Activated naive CD8-positive, alpha-beta T cell treated with anti-CD3 and anti-CD28 coated beads, Interleukin-2, amount 10 ng/mL, durations not matched to agents 7 days and 5 days (primary cell): Measurements from ENCODE around the gene ERBB4. TPM values are rescaled to one million over a fixed set of nuclear protein-coding genes. Genes with fewer than 3 reads are reported as not detected.

ENCODE experiments used
- ATAC-seq: fragments of 150-1000 bp; cut with Tn5 transposase; one replicate; pipeline ENCODE4 v1.10.0; 2021; ENCODE audit warnings: low read depth, moderate library complexity
- POLR2A ChIA-PET: fragments of 350-600 bp; sonication (Branson Sonifier 250); formaldehyde crosslinking; loops from one replicate; lab custom pipeline; 2021; ENCODE audit warnings: antibody characterized with exemption; lab: Charles Lee
- DNase-seq: peaks from one replicate; pipeline ENCODE4 v3.0.0; 2021
- H3K27ac Mint-ChIP-seq: one replicate; pipeline ENCODE4 v1.8.0; 2022; ENCODE audit warnings: mild to moderate bottlenecking, mixed read lengths
- H3K27me3 Mint-ChIP-seq: one replicate; pipeline ENCODE4 v1.8.0; 2022; ENCODE audit warnings: mild to moderate bottlenecking, moderate library complexity, mixed read lengths
- H3K36me3 Mint-ChIP-seq: one replicate; pipeline ENCODE4 v1.8.0; 2021; ENCODE audit warnings: mild to moderate bottlenecking, mixed read lengths
- H3K4me1 Mint-ChIP-seq: one replicate; pipeline ENCODE4 v1.8.0; 2021; ENCODE audit warnings: mixed read lengths
- H3K4me3 Mint-ChIP-seq: one replicate; pipeline ENCODE4 v1.8.0; 2022; ENCODE audit warnings: mild to moderate bottlenecking, moderate library complexity, mixed read lengths
- H3K9me3 Mint-ChIP-seq: one replicate; pipeline ENCODE4 v1.8.0; 2021; ENCODE audit warnings: mixed read lengths
- total RNA-seq, 2 experiments: library from RNA; stranded (reverse); gene quantifications; one replicate each; pipeline ENCODE4 v1.2.3, GENCODE V29; 2021

Gene ERBB4
- total RNA-seq, 2 experiments from 2014 or later, result not detected

DNA sequence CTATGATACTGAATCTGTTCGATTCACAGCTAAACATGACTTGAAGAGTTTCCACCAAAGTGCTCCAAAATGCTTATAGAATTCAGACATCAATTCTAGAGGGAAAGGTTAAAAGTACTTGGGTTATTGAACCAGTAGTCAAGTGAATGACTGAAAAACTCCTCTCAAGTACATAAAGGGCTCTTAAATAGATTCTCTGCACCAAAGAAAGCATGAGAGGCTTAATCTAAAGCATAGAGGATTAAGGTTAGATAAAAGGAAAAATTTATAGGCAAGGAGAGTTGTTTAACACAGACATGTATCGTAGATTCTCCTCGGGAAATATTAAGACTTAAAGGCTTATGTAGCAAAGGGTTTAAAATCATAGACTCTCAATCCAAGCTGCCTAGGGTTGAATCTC lies 701.4 kb downstream of the ERBB4 start:
- no peak overlapping the region for H3K27ac Mint-ChIP-seq
- DNase-seq, result no peak
- no peak overlapping the region for H3K4me3 Mint-ChIP-seq
- H3K4me1 Mint-ChIP-seq, result no peaks in the 10 kb centered on the region
- POLR2A ChIA-PET, result no interaction called here
- H3K27me3 Mint-ChIP-seq, result no peaks in the 10 kb centered on the region
- no peaks in the 10 kb centered on the region for H3K9me3 Mint-ChIP-seq
- no peaks in the 10 kb centered on the region for H3K36me3 Mint-ChIP-seq
- no peak for ATAC-seq

DNA sequence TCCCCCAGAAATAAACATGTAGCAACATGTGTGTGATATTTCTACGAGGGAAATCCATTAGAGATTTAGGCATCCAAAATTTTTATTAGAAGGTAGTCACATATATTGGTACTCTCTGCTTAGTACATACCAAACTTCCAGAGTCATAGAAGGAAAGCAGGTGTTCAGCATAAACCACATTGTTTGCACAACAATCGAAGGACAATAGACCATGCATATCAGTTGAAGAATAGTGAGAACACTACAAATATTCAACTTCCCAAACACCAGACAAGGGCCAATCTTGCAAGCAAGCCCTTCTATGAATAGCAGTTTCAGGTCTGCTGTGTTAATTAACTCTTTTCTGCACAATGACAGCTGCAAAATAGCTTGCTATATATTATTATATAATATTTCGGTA lies 702.2 kb downstream of the ERBB4 start:
- POLR2A ChIA-PET, result no interaction called here
- no peak overlapping the region for H3K27ac Mint-ChIP-seq
- H3K36me3 Mint-ChIP-seq, result no peaks in the 10 kb centered on the region
- DNase-seq, result no peak
- H3K4me1 Mint-ChIP-seq, result no peaks in the 10 kb centered on the region
- no peak overlapping the region for H3K4me3 Mint-ChIP-seq
- ATAC-seq, result no peak
- H3K27me3 Mint-ChIP-seq, result no peaks in the 10 kb centered on the region
- no peaks in the 10 kb centered on the region for H3K9me3 Mint-ChIP-seq

DNA sequence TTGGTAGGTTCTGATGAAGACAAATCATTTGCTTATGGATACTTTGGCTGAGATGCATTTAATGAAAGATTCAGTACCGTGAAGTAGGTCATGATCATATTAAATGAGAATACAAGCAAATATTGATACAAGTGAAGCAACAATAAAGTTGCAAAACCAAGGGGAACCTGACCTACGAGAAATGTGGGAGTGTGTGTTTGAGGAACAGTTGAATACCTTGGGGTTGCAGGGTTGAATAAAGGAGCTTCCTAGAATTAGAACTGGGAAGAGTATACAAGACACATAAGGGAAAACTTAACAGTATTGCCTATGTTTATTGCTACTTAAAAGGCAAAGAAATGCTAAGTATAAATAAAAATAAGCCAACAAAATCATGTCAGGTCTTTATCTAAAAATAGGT lies 702.9 kb downstream of the ERBB4 start:
- no peak for ATAC-seq
- H3K27ac Mint-ChIP-seq, result no peak overlapping the region
- POLR2A ChIA-PET, result no interaction called here
- H3K9me3 Mint-ChIP-seq, result no peaks in the 10 kb centered on the region
- no peaks in the 10 kb centered on the region for H3K36me3 Mint-ChIP-seq
- H3K27me3 Mint-ChIP-seq, result no peaks in the 10 kb centered on the region
- no peak overlapping the region for H3K4me3 Mint-ChIP-seq
- no peaks in the 10 kb centered on the region for H3K4me1 Mint-ChIP-seq
- DNase-seq, result no peak

DNA sequence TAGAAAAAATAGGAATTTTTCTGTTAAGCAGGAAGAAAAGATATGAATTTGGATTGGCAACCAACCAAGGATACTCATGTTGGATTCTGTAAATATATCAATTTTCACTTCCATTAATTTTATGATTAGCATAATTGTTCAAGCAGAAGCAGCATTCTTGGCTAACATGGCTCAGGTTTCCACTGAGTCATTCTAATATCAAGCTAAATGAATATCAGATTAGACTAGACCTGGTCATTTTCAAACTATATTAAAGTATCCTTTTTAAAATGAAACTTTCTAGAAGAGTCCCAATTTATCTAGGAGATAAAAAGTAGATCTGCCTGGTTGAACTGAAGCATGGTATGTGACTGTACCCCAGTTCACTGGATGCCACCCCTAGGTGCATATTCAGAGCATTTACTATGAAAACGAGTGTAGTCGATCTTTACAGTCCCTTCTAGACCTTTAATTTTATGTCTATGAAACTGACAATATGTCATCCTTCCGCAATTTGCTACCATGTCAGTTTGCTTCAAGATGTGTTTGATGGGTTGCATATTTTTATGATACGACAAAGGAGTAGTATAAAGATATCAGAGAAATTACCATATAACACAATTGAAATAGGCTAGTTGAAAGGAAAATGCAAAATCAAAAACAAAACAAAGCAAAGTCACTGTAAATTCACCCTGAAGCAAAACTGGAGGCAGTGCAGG lies 704.9 kb downstream of the ERBB4 start:
- ATAC-seq (no peak), DNase-seq (no peak)
- no peaks in the 10 kb centered on the region for H3K27me3 Mint-ChIP-seq
- POLR2A ChIA-PET, result no interaction called here
- no peak overlapping the region for H3K27ac Mint-ChIP-seq
- no peaks in the 10 kb centered on the region for H3K9me3 Mint-ChIP-seq
- H3K36me3 Mint-ChIP-seq, result no peaks in the 10 kb centered on the region
- H3K4me3 Mint-ChIP-seq, result no peak overlapping the region
- no peaks in the 10 kb centered on the region for H3K4me1 Mint-ChIP-seq

- POLR2A ChIA-PET, result no interaction called here
- H3K4me3 Mint-ChIP-seq, result no peak overlapping the region
- no peaks in the 10 kb centered on the region for H3K4me1 Mint-ChIP-seq
- H3K27ac Mint-ChIP-seq, result no peak overlapping the region
- no peaks in the 10 kb centered on the region for H3K27me3 Mint-ChIP-seq
- DNase-seq (no peak), ATAC-seq (no peak)
- no peaks in the 10 kb centered on the region for H3K36me3 Mint-ChIP-seq
- no peaks in the 10 kb centered on the region for H3K9me3 Mint-ChIP-seq
Measured at GRCh38 chr2:211829725-211830124, 708.9 kb downstream of the ERBB4 start.

- Mint-ChIP-seq H3K27ac (no peak overlapping the region), H3K4me3 (no peak overlapping the region), H3K36me3 (no peaks in the 10 kb centered on the region), H3K27me3 (no peaks in the 10 kb centered on the region), H3K4me1 (no peaks in the 10 kb centered on the region), H3K9me3 (no peaks in the 10 kb centered on the region)
- ATAC-seq (no peak), DNase-seq (no peak)
- POLR2A ChIA-PET, result no interaction called here
Measured at GRCh38 chr2:211823886-211824479, 714.6 kb downstream of the ERBB4 start.

GRCh38 chr2:211822686-211823335 lies 715.8 kb downstream of the ERBB4 start:
- ATAC-seq (no peak), DNase-seq (no peak)
- no peaks in the 10 kb centered on the region for H3K27me3 Mint-ChIP-seq
- H3K9me3 Mint-ChIP-seq, result no peaks in the 10 kb centered on the region
- H3K4me3 Mint-ChIP-seq, result no peak overlapping the region
- H3K27ac Mint-ChIP-seq, result no peak overlapping the region
- no peaks in the 10 kb centered on the region for H3K4me1 Mint-ChIP-seq
- POLR2A ChIA-PET, result no interaction called here
- H3K36me3 Mint-ChIP-seq, result no peaks in the 10 kb centered on the region

DNA sequence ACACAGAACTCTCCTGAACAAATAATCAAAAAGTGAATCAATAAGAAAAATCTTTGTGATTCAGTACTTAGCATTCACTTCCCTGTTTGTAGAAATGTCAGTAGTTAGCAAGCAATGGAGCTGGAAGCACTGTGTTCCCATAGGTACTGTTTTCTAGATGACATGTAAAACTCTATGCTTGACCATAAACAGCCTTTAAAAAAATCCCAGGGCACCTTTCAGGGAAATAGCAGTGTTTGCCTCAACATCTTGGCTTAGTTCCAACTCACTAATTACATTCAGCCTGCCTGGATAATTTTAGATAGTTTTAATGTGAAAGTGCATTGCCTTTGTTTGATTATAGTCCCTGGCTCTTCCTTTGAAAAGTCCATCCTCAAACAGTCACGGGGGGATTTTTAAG lies 721.8 kb downstream of the ERBB4 start:
- no peaks in the 10 kb centered on the region for H3K27me3 Mint-ChIP-seq
- no peaks in the 10 kb centered on the region for H3K36me3 Mint-ChIP-seq
- no peak for ATAC-seq

GRCh38 chr2:211812587-211812986 lies 726.0 kb downstream of the ERBB4 start:
- Mint-ChIP-seq H3K9me3 (peaks cover 2% of the 10 kb centered on the region), H3K4me3 (no peak overlapping the region), H3K36me3 (no peaks in the 10 kb centered on the region), H3K27ac (no peak overlapping the region), H3K4me1 (no peaks in the 10 kb centered on the region), H3K27me3 (no peaks in the 10 kb centered on the region)
- DNase-seq (no peak), ATAC-seq (no peak)
- POLR2A ChIA-PET, result no interaction called here

More for the DNA sequence above, 721.8 kb downstream of the ERBB4 start:
- Mint-ChIP-seq H3K4me1 (no peaks in the 10 kb centered on the region), H3K9me3 (no peaks in the 10 kb centered on the region), H3K27ac (no peak overlapping the region), H3K4me3 (no peak overlapping the region)
- POLR2A ChIA-PET, result no interaction called here
- no peak for DNase-seq

- H3K36me3 Mint-ChIP-seq, result no peaks in the 10 kb centered on the region
- H3K27ac Mint-ChIP-seq, result no peak overlapping the region
- no peak overlapping the region for H3K4me3 Mint-ChIP-seq
- no peak for ATAC-seq
- POLR2A ChIA-PET, result no interaction called here
- DNase-seq, result no peak
- no peaks in the 10 kb centered on the region for H3K27me3 Mint-ChIP-seq
- no peaks in the 10 kb centered on the region for H3K9me3 Mint-ChIP-seq
- no peaks in the 10 kb centered on the region for H3K4me1 Mint-ChIP-seq
Measured at GRCh38 chr2:211802666-211803065, 735.9 kb downstream of the ERBB4 start.

GRCh38 chr2:211800001-211800400 lies 738.6 kb downstream of the ERBB4 start:
- DNase-seq (no peak), ATAC-seq (no peak)
- no peaks in the 10 kb centered on the region for H3K4me1 Mint-ChIP-seq
- no peak overlapping the region for H3K4me3 Mint-ChIP-seq
- POLR2A ChIA-PET, result no interaction called here
- H3K27me3 Mint-ChIP-seq, result no peaks in the 10 kb centered on the region
- H3K27ac Mint-ChIP-seq, result no peak overlapping the region
- H3K9me3 Mint-ChIP-seq, result no peaks in the 10 kb centered on the region
- no peaks in the 10 kb centered on the region for H3K36me3 Mint-ChIP-seq

- Mint-ChIP-seq H3K9me3 (no peaks in the 10 kb centered on the region), H3K27ac (no peak overlapping the region), H3K27me3 (no peaks in the 10 kb centered on the region), H3K4me1 (no peaks in the 10 kb centered on the region), H3K36me3 (no peaks in the 10 kb centered on the region), H3K4me3 (no peak overlapping the region)
- no peak for DNase-seq
- ATAC-seq, result no peak
- POLR2A ChIA-PET, result no interaction called here
Measured at GRCh38 chr2:211798868-211799267, 739.7 kb downstream of the ERBB4 start.

DNA sequence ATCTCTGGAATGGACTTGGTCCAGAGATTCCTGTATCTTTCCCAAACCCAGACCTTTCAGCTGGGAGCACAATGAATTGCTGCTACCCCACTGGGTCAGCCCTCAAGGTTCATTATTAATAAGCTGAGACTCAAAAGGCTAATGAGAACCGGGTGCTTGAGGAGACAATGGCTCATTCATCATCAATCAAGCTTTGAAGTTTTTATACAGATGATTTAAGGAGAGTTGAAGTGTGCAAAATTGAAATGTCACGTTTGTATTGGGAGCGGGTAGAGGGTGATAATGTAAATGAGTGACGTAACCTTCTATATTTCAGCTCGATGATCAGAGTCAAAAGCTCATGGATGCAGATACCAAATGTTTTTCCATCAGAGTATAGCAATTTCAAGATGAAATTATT lies 744.9 kb downstream of the ERBB4 start:
- Mint-ChIP-seq H3K9me3 (no peaks in the 10 kb centered on the region), H3K4me3 (no peak overlapping the region), H3K36me3 (no peaks in the 10 kb centered on the region), H3K4me1 (no peaks in the 10 kb centered on the region), H3K27me3 (no peaks in the 10 kb centered on the region), H3K27ac (no peak overlapping the region)
- no peak for DNase-seq
- no peak for ATAC-seq
- POLR2A ChIA-PET, result no interaction called here

DNA sequence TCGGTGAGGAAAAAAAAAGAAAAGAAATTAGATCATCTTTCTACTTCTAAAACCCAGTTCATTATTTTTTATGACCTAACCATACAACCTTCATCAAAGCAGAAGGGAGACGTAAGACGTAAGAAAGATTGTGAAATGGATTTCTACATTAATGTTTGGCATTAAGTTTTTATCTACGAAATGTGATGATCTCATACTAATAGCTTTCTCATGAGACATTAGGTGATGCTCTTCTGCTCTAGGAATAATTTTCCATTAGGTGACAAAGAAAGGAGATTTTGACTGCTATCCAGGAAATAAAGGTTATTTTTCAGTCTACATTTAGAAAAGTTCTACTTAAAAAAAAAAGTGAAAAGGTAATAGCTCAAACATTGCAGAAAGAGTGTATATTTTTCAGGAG lies 748.6 kb downstream of the ERBB4 start:
- Mint-ChIP-seq H3K36me3 (no peaks in the 10 kb centered on the region), H3K4me1 (no peaks in the 10 kb centered on the region), H3K4me3 (no peak overlapping the region), H3K9me3 (no peaks in the 10 kb centered on the region), H3K27ac (no peak overlapping the region), H3K27me3 (no peaks in the 10 kb centered on the region)
- POLR2A ChIA-PET, result no interaction called here
- no peak for DNase-seq
- no peak for ATAC-seq
